Right renal pelvis (tissue), 4 donors: ENCODE measurements around the gene ACAN. TPM values are rescaled to one million over a fixed set of nuclear protein-coding genes. Genes with fewer than 3 reads are reported as not detected.

Experiments
- DNase-seq, 4 donors: peaks; one replicate each; pipeline ENCODE4 v3.0.0-alpha.2; 2013; ENCODE audit warnings: low read depth in 4 of 4, low spot score in 3 of 4, missing footprints in 1 of 4
- polyA plus RNA-seq, 4 donors: library from polyadenylated mRNA; unstranded; fragments of 120-200 nt; gene quantifications; one replicate each; pipeline ENCODE4 v1.2.1, GENCODE V29; 2013; ENCODE audit not compliant: insufficient read length in 4 of 4

The ACAN gene
- polyA plus RNA-seq, 4 donors: 3.1 to 6.3 (median 5.3) TPM

GRCh38 chr15:88800738-88801137 lies 2.5 kb upstream of the ACAN start:
- no peak for DNase-seq

GRCh38 chr15:88802250-88802990 lies 816 bp upstream of the ACAN start:
- no peak for DNase-seq

- DNase-seq: no peak
Measured at GRCh38 chr15:88802991-88803240, 320 bp upstream of the ACAN start.

GRCh38 chr15:88803920-88804247 lies 648 bp downstream of the ACAN start:
- no peak for DNase-seq

GRCh38 chr15:88804257-88804656 lies 1.0 kb downstream of the ACAN start:
- no peak for DNase-seq

GRCh38 chr15:88805031-88805780 lies 2.0 kb downstream of the ACAN start:
- no peak for DNase-seq

- DNase-seq: no peak
Measured at GRCh38 chr15:88810446-88810845, 7.2 kb downstream of the ACAN start.

- DNase-seq: no peak
Measured at GRCh38 chr15:88812133-88812532, 8.9 kb downstream of the ACAN start.

- no peak for DNase-seq
Measured at GRCh38 chr15:88813960-88814359, 10.7 kb downstream of the ACAN start.

- DNase-seq: no peak
Measured at GRCh38 chr15:88814393-88814792, 11.2 kb downstream of the ACAN start.

GRCh38 chr15:88818920-88819319 lies 15.7 kb downstream of the ACAN start:
- DNase-seq: no peak

GRCh38 chr15:88821993-88822392 lies 18.8 kb downstream of the ACAN start:
- DNase-seq: no peak

GRCh38 chr15:88828791-88829190 lies 25.6 kb downstream of the ACAN start:
- no peak for DNase-seq

GRCh38 chr15:88830016-88830415 lies 26.8 kb downstream of the ACAN start:
- DNase-seq: no peak

- no peak for DNase-seq
Measured at GRCh38 chr15:88832820-88833730, 29.8 kb downstream of the ACAN start.

GRCh38 chr15:88833731-88834100 lies 30.5 kb downstream of the ACAN start:
- no peak for DNase-seq

GRCh38 chr15:88834211-88834812 lies 31.1 kb downstream of the ACAN start:
- DNase-seq: peak in 1 of 4 donors; percentile 23

GRCh38 chr15:88835119-88835518 lies 31.9 kb downstream of the ACAN start:
- no peak for DNase-seq

GRCh38 chr15:88835646-88836045 lies 32.4 kb downstream of the ACAN start:
- DNase-seq: no peak

- DNase-seq: no peak
Measured at GRCh38 chr15:88838667-88839066, 35.4 kb downstream of the ACAN start.

GRCh38 chr15:88839146-88839545 lies 35.9 kb downstream of the ACAN start:
- no peak for DNase-seq
